Tibial nerve (tissue), 4 donors: ENCODE data around the gene ZNG1C. TPM values are rescaled to one million over a fixed set of nuclear protein-coding genes. Genes with fewer than 3 reads are reported as not detected.
A peak's percentile ranks its signal among the peaks of the same experiment; 100 is the strongest.
"Not testable (repeated sequence)": the region's sequence is repeated elsewhere in the genome, so short reads cannot be mapped to it uniquely, and the experiment has no call there.

ENCODE experiments used
- DNase-seq, 2 donors: peaks; one replicate each; pipeline ENCODE4 v3.0.0-alpha.2; 2019; ENCODE audit warnings: low spot score in 2 of 2
- H3K27ac ChIP-seq, 4 donors: fragments of 200-600 bp; sonication (generic) in 3 of 4; one replicate each; pipeline ENCODE4 v1.5.1; 2017 to 2019; ENCODE audit warnings: mild to moderate bottlenecking in 1 of 4
- H3K27me3 ChIP-seq, 2 donors: fragments of 200-600 bp; sonication (generic) in 1 of 2; one replicate each; pipeline versions ENCODE4 v1.5.1 to v1.6.0; 2017 to 2019
- H3K36me3 ChIP-seq, 3 donors: fragments of 200-600 bp; sonication (generic); one replicate each; pipeline ENCODE4 v1.5.1; 2018 to 2019
- H3K4me1 ChIP-seq, 4 donors: fragments of 200-600 bp; sonication (generic) in 3 of 4; one replicate each; pipeline ENCODE4 v1.5.1; 2017 to 2019
- H3K4me3 ChIP-seq, 4 donors: fragments of 200-600 bp; sonication (generic) in 3 of 4; one replicate each; pipeline ENCODE4 v1.5.1; 2017 to 2019; ENCODE audit warnings: mild to moderate bottlenecking in 1 of 4, moderate library complexity in 1 of 4
- H3K9me3 ChIP-seq, 4 donors: fragments of 200-600 bp; sonication (generic) in 3 of 4; one replicate each; pipeline ENCODE4 v1.5.1; 2017 to 2019
- WGBS, 2 donors: methylation state at CpG; one replicate each; pipeline ENCODE4 v1.1.5; 2018; 5-methylcytosine and 5-hydroxymethylcytosine counted together
- total RNA-seq, 4 donors: library from RNA; depleted of rRNA; stranded (reverse); fragments of >200 nt; gene quantifications; one replicate each; pipeline ENCODE4 v1.1.0, GENCODE V29; 2016

ZNG1C gene
- total RNA-seq, 4 donors from 2014 or later: 12.2 to 24.6 (median 18.1) TPM

DNA sequence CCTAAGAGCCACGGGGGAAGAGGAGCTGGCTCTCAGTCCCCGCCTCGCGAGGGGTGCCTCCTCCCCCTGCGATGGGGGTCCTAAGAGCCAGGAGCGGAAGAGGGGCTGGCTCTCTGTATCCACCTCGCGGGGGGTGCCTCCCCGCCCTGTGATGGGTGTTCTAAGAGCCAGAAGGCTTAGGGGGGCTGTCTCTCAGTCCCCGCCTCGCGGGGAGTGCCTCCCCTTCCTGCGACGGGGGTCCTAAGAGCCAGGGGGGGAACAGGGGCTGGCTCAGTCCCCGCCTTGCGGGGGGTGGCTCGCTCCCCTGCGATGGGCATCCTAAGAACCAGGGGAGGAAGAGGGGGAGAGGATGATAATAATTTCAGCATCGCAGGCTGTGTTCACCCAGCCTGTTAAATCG lies 82.7 kb downstream of the ZNG1C start:
- not testable (repeated sequence) for H3K4me3 ChIP-seq, H3K27me3 ChIP-seq, DNase-seq, H3K27ac ChIP-seq, H3K36me3 ChIP-seq, H3K4me1 ChIP-seq, H3K9me3 ChIP-seq
- 8% methylated on average over 6 of the region's 20 CpGs; no CpG with 5 or more reads in 1 of the 2 donors for WGBS, 2 donors

DNA sequence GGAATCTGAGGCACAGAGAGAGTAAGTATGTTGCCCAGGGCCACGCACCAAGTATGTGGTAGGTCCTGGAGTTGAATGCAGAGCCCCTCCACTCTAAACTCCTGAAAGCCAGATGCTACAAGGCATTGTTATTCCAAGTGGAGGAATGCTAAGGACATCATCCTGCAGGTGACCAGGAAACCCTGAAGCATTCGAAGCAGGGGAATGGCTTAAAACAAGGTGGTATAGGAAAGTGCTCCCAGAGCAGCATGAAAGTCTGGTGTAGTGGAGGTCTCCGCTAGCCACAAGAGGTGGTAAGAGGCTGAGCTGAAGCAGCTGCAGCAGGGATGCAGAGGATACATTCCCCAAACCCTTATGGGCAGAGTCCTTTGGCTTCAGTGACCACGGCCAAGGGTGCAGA lies 87.3 kb downstream of the ZNG1C start:
- H3K27ac ChIP-seq, H3K27me3 ChIP-seq, DNase-seq, H3K36me3 ChIP-seq, H3K9me3 ChIP-seq, H3K4me3 ChIP-seq, H3K4me1 ChIP-seq: not testable (repeated sequence)
- 72 to 75% methylated on average over 2 of the region's 4 CpGs for WGBS, 2 donors

DNA sequence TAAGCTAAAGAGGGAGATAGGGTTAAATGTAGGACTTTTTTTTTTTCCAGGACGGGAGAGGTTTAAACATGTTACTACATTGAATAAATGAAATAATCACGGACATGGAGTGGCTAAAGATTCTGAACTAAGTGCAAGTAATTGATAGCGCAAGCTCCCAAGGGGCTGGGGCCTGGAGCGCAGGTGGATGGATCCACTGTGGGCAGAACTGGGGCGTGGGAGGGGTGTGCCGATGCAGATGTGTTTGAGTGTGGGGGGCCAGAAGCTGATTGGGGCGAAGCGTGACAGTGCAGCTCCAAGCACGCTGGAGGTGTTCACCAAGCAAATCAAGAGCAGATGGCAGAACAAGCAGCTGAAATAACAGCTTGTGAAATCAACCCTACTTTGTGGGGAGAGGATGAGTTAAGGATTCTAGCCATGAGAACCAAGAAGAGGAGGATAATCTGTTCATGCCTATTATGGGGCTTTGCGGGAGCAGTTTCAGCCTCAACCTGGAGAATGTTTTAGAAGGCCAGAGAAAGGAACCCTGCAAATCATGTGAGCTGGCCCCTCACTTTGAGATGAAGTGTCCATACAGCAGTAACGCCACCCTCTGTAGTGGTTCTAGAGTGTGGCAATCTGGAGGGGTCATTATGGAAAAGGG lies 88.9 kb downstream of the ZNG1C start:
- WGBS, 2 donors: 73 to 80% methylated on average over 9 to 10 of the region's 11 CpGs
- not testable (repeated sequence) for H3K27me3 ChIP-seq, H3K36me3 ChIP-seq, DNase-seq, H3K9me3 ChIP-seq, H3K27ac ChIP-seq, H3K4me3 ChIP-seq, H3K4me1 ChIP-seq

DNA sequence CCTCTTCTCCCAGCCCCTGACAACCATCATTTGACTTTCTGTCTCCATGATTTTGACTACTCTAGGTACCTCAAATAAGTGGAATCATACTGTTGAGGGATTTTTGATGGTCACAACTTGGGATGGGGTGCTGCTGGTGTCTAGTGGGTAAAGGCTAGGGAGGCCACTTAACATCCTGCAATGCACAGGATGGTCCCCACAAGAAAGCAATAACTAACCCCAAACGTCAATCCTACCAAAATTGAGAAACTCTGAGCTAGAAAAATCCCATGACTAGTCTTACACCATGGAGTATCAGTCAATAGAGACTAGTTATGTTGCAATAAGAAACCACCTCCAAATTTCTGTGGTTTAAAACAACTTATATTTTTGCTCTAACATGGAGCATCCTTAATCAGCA lies 90.3 kb downstream of the ZNG1C start:
- H3K36me3 ChIP-seq, H3K27ac ChIP-seq, H3K27me3 ChIP-seq, H3K4me1 ChIP-seq, H3K9me3 ChIP-seq, DNase-seq, H3K4me3 ChIP-seq: not testable (repeated sequence)
- WGBS, 2 donors: 44% methylated on average over 1 of the region's 1 CpG; no CpG with 5 or more reads in 1 of the 2 donors

DNA sequence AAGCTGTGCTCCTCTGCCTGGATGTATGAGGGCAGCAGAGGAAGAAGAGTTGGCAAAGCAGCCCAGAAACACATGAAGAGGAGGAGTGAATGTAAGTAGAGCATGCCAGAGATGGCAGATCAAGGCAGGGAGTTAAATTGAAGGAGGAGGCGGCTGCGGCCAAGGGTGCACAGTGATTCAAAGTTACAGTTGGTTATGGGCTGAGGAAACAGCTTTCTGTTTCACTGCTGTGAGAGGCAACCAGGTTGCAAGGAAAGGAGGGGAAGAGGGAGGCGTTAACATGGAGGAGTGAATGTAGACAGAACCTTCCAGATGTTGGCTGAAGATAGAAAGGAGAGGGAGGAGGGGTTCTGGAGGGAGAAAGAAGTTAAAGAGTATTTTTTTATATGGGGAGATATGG lies 94.2 kb downstream of the ZNG1C start:
- 67 to 74% methylated on average over 3 of the region's 3 CpGs for WGBS, 2 donors
- not testable (repeated sequence) for H3K27ac ChIP-seq, H3K4me3 ChIP-seq, H3K36me3 ChIP-seq, H3K4me1 ChIP-seq, H3K27me3 ChIP-seq, H3K9me3 ChIP-seq, DNase-seq

DNA sequence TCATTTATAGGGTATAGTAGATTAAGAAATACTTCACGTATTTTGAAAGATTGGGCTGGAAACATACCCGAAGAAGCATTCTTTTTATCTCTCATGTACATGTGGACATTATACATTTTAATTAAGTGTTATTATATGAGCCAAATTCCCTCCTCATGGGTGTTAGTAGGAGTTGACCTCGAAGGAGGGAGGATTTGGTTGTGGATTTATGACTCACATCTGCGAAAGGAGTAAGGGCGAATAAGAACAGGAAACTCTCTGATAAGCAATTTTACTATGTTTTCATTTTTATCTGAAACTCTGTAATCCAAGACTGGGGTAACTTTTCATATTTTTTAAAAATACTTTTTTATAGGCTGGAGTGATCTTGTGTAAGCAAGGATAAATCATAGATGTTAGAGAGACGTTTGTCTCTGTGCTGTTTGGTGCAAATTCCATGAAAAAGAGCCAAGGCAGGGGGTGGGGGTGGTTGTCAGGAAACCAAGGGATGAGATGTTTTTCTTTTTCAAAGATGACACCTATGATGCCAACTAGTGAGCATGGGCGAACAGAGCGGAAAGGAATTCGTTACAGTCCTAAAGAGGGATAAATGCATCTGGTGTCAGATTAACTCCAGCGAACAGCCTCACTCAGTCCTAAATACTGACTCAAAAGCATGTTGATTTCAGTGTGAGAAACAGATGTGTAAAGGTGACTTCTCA lies 95.0 kb downstream of the ZNG1C start:
- not testable (repeated sequence) for H3K27ac ChIP-seq, H3K36me3 ChIP-seq, H3K4me3 ChIP-seq, H3K9me3 ChIP-seq, H3K27me3 ChIP-seq, H3K4me1 ChIP-seq, DNase-seq
- WGBS, 2 donors: 66 to 70% methylated on average over 5 to 6 of the region's 10 CpGs

DNA sequence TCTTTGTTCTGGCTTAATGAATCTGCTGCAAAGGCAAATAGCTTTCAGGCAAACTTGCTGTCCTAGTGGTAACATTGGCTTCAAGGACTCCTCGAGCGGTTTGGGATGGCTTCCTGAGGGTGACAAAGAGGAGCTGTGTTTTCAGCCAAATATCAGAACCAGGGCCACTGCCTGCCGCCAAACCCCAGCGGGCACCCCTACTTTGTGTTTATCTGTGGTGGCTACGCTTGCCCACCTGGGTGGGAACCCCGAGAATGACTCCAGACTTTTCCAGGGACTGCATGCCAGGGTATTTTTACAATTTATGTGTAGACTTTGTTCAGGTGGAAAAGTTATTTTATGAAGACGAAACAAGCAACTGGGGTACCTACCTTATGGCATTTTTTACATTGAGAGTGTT lies 96.2 kb downstream of the ZNG1C start:
- not testable (repeated sequence) for H3K4me3 ChIP-seq, H3K36me3 ChIP-seq, H3K27me3 ChIP-seq, H3K9me3 ChIP-seq, DNase-seq, H3K27ac ChIP-seq, H3K4me1 ChIP-seq
- 82 to 86% methylated on average over 5 to 7 of the region's 7 CpGs for WGBS, 2 donors

DNA sequence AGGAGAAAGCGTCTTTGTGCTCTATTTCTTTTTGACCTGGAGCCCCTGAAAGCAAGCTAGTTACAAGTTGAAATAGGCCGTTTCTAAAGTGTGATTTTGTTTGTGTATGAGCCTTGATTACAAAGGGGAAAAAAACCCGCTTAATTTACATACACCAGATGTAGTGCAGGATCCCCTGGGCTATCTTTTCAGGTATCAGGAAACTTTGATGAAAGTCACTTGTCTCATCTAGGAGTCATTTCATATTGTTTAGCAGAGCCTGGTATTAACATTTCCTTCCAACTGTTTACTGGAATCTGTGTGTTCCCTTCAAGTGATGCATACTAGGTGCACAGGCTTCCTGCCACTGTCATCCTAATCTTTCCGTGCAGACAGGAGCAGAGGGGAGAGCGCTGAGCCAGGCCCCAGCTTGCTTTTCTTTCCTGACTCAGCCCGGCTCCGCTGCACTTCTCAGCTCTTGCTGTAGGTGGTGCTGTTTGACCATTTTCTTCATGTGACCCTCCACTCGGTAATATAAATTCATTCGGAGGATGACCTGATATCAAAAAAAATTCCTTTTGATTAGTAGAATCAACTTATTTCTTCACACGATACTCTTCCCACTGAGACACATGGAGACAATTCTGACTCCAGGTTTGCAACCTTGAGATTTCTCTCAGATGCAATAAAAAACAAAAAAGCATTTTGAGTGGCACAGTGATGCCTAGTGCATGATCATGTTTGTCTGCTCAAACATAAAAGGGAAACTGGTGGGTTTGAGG lies 100.7 kb downstream of the ZNG1C start:
- 4 to 17% methylated on average over 4 to 5 of the region's 10 CpGs for WGBS, 2 donors
- not testable (repeated sequence) for H3K27ac ChIP-seq

DNA sequence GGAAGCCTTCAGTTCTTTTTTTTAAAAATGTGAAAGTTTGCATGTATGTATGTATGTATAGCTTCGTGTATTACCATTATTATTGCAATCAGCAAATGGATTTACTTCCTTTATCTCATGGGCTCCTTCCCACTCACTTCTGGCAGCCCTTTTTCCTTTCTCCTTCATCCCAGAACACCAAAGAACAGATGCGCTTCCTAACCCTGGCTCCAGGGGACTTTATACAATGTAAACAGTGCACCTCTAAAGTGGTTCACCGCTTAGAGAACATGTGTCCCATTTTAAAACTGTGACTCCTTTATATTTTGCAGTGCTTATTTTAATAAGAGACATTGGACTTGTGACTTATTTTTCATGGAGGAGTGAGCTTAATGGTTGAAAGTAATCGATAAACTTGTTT lies 101.5 kb downstream of the ZNG1C start:
- not testable (repeated sequence) for H3K36me3 ChIP-seq, H3K4me1 ChIP-seq, H3K4me3 ChIP-seq, H3K27ac ChIP-seq, H3K9me3 ChIP-seq, DNase-seq, H3K27me3 ChIP-seq
- WGBS, 2 donors: 47 to 67% methylated on average over 3 to 4 of the region's 4 CpGs

More for the DNA sequence above, 100.7 kb downstream of the ZNG1C start:
- not testable (repeated sequence) for H3K36me3 ChIP-seq, DNase-seq, H3K27me3 ChIP-seq, H3K4me3 ChIP-seq, H3K4me1 ChIP-seq, H3K9me3 ChIP-seq

DNA sequence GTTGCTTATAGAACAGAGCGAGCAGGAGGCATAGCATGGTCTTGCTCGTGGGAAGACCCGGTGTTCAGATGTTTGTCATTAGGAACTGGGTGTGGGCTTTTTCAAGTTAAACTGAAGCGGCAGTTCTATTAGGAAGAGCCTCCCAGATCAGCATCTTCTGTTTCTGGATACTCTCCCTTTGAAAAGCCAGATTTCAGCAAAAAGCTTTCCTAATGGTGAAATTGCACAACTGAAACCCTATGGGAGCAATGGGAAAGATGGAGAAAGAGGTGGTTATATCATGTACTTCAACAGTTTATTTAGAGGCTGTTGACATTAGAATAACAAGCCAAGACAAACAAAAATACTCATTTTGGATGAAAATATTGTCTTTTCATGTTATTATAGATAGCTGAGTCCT lies 102.2 kb downstream of the ZNG1C start:
- not testable (repeated sequence) for H3K36me3 ChIP-seq, H3K27ac ChIP-seq, H3K4me1 ChIP-seq, H3K9me3 ChIP-seq, H3K4me3 ChIP-seq, H3K27me3 ChIP-seq
- 46 to 82% methylated on average over 3 of the region's 4 CpGs for WGBS, 2 donors
- DNase-seq: peak in 1 of 2 donors; percentile 15

Other genes starting within 250 kb of the ZNG1C start
- gene FOXD4L3, start 60.9 kb downstream of the ZNG1C start, total RNA-seq: not detected
- gene PGM5, start 114.6 kb downstream of the ZNG1C start, total RNA-seq: 10 to 100 TPM; 20.1 to 43.1 (median 27.0) TPM